T-cell (primary cell): ENCODE results near the gene SYNDIG1L. TPM values are rescaled to one million over a fixed set of nuclear protein-coding genes. Genes with fewer than 3 reads are reported as not detected.
"Not testable (repeated sequence)": the region's sequence is repeated elsewhere in the genome, so short reads cannot be mapped to it uniquely, and the experiment has no call there.

ENCODE experiments used
- ATAC-seq, 4 experiments: fragments of 200-7000 bp in 3 of 4; fragments of 150-1000 bp in 1 of 4; cut with Tn5 transposase; replicated peaks in 1 of 4; 1 replicate in 3 of 4; 2 replicates in 1 of 4; pipeline ENCODE4 v1.10.0; 2021; ENCODE audit warnings: moderate library complexity in 3 of 4, mild to moderate bottlenecking in 2 of 4, moderate number of reproducible peaks in 1 of 4
- CTCF ChIA-PET, 2 donors: fragments of 300-600 bp; sonication (Branson Sonifier 250); formaldehyde crosslinking; loops; one replicate each; lab custom pipeline; 2022; ENCODE audit warnings: antibody characterized with exemption in 2 of 2; lab: Charles Lee
- POLR2A ChIA-PET, 2 donors: fragments of 300-600 bp; sonication (Branson Sonifier 250); formaldehyde crosslinking; loops; one replicate each; lab custom pipeline; 2022; ENCODE audit warnings: antibody characterized with exemption in 2 of 2; lab: Charles Lee
- DNase-seq, 35 experiments: peaks; one replicate each; pipeline versions ENCODE4 v3.0.0 to v3.0.0-alpha.2; 2013 to 2023
- H3K27ac ChIP-seq: one replicate; pipeline ENCODE4 v1.5.1; 2013; ENCODE audit warnings: low read length
- H3K27me3 ChIP-seq, 2 experiments: replicated peaks in 1 of 2; 1 replicate in 1 of 2; 2 replicates in 1 of 2; pipeline versions ENCODE4 v1.6.1 to v1.7.0; 2013; ENCODE audit warnings: low read length in 1 of 2, mixed read lengths in 1 of 2; ENCODE audit not compliant: control insufficient read depth in 2 of 2, insufficient read depth in 2 of 2; ENCODE audit errors: extremely low read depth in 1 of 2
- H3K36me3 ChIP-seq, 2 donors: 1 replicate in 1 of 2; 2 replicates in 1 of 2; pipeline versions ENCODE4 v1.6.1 to v1.7.0; 2013; ENCODE audit warnings: low read length in 1 of 2; ENCODE audit not compliant: control insufficient read depth in 2 of 2, insufficient read depth in 1 of 2; ENCODE audit errors: extremely low read depth in 1 of 2
- H3K4me1 ChIP-seq, 2 experiments: 1 replicate in 1 of 2; 2 replicates in 1 of 2; pipeline versions ENCODE4 v1.6.1 to v1.7.0; 2013; ENCODE audit warnings: low read length in 2 of 2, mixed read lengths in 1 of 2; ENCODE audit not compliant: insufficient read depth in 2 of 2, control insufficient read depth in 1 of 2; ENCODE audit errors: extremely low read depth in 1 of 2
- H3K4me3 ChIP-seq, 2 donors: 1 replicate in 1 of 2; 2 replicates in 1 of 2; pipeline versions ENCODE4 v1.5.1 to v1.7.0; 2013; ENCODE audit warnings: mild to moderate bottlenecking in 2 of 2, low read length in 1 of 2, moderate library complexity in 1 of 2; ENCODE audit not compliant: control insufficient read depth in 1 of 2; ENCODE audit errors: extremely low read depth in 1 of 2
- H3K9me3 ChIP-seq: 2 replicates; pipeline ENCODE4 v1.7.0; 2013
- H3K27ac Mint-ChIP-seq, 2 donors: one replicate each; pipeline ENCODE4 v1.8.0; 2020 to 2021; ENCODE audit warnings: mild to moderate bottlenecking in 2 of 2, mixed read lengths in 2 of 2
- H3K27me3 Mint-ChIP-seq, 2 donors: one replicate each; pipeline ENCODE4 v1.8.0; 2021 to 2022; ENCODE audit warnings: mixed read lengths in 2 of 2
- H3K36me3 Mint-ChIP-seq: one replicate; pipeline ENCODE4 v1.8.0; 2021; ENCODE audit warnings: mixed read lengths
- H3K4me1 Mint-ChIP-seq, 3 donors: one replicate each; pipeline ENCODE4 v1.8.0; 2020 to 2022; ENCODE audit warnings: mixed read lengths in 3 of 3, mild to moderate bottlenecking in 1 of 3
- H3K4me3 Mint-ChIP-seq, 3 donors: one replicate each; pipeline ENCODE4 v1.8.0; 2020 to 2022; ENCODE audit warnings: mild to moderate bottlenecking in 3 of 3, mixed read lengths in 3 of 3, moderate library complexity in 3 of 3
- H3K9me3 Mint-ChIP-seq, 3 donors: one replicate each; pipeline ENCODE4 v1.8.0; 2020 to 2022; ENCODE audit warnings: mixed read lengths in 3 of 3
- WGBS: methylation state at CpG from one replicate; pipeline ENCODE4 v1.1.5; 2013; ENCODE audit warnings: missing lambda C conversion rate; ENCODE audit not compliant: insufficient coverage; 5-methylcytosine and 5-hydroxymethylcytosine counted together
- total RNA-seq, 35 experiments: library from RNA in 6 of 35; stranded (reverse) in 6 of 35; fragments of 120-200 nt in 1 of 35; gene quantifications; one replicate each; pipeline versions ENCODE4 v1.2.1 to v1.2.4 and lab custom pipeline; 2013 to 2026

SYNDIG1L gene
- total RNA-seq, 5 donors from 2014 or later (not counting 1 experiment from before 2014, with no cell fraction given), result 0.73 TPM; not detected in 4

DNA sequence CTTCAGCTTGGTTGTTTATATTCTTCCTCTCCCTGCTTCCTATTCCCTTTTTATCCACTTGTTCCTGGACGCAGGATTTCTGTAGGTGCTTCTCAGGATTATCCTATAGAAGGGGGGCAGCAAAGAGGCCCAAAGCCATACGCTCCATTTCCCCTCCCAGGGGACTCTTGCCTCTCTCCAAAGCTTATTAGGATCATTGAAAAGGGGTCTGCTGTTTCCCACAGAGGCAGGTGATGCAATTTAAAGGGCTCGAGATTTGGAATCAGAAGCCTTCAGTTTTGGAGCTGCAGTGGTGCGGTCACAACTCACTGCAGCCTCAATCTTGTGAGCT, 31.5 kb upstream of the SYNDIG1L start:
- ChIA-PET CTCF (no interaction called here), POLR2A (no interaction called here)

DNA sequence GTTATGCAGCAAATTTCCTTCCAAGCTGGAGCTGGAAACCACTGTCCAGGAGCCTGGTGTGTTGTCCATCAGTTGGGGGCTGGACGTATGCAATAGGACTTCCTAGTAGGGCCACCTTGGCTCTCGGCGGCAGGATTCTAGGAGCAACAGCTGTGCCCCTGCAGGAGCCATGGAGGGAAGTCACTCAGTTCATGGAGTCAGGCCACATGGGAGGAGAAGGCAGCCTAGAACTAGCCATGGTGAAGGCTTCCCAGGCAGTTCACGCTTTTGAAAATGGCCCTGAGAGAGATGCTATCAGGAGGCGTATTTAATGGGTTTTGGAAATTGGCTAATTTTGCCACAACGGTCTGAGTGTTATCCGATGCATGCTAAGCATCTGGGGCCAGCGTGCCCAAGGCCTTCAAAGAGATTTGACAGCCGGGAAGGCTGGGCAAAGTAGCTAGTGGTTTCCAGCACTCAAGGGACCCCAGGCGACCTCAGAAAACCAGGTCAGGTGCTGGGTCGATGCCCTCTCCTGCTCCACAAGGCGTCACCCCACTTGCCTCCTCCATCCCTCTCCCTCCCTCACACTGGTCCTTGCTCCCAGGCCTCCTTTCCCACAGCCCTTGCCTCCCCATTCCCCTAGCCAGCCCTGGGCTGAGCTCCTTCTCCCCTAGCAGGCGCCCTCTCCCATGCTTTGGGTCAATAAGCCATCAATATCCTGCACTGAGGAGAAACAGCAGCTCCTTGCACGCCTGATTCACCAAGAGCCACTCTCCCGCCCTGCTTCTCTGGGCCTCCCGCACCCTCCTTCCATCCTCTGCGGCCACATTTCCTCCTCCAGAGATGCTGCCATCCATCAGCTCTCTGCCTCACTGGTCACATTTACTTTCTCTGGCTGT, 30.9 kb upstream of the SYNDIG1L start:
- no peaks in the 10 kb centered on the region for H3K4me1 Mint-ChIP-seq
- Histone ChIP-seq H3K9me3 (no peaks in the 10 kb centered on the region), H3K27me3 (peaks cover 0 to 35% of the 10 kb centered on the region in 2 experiments), H3K36me3 (no peaks in the 10 kb centered on the region), H3K27ac (no peak overlapping the region), H3K4me3 (no peak overlapping the region), H3K4me1 (no peaks in the 10 kb centered on the region)
- CTCF ChIA-PET, result no interaction called here
- H3K4me3 Mint-ChIP-seq, result no peak overlapping the region
- ATAC-seq (no peak), DNase-seq (no peak)
- H3K9me3 Mint-ChIP-seq, result peaks cover 0 to 2% (median 0%) of the 10 kb centered on the region in 3 donors
- H3K27ac Mint-ChIP-seq, result no peak overlapping the region
- WGBS, result 75% methylated on average over 16 of the region's 17 CpGs
- H3K36me3 Mint-ChIP-seq, result no peaks in the 10 kb centered on the region
- POLR2A ChIA-PET, result no interaction called here
- peaks cover 8 to 18% of the 10 kb centered on the region in 2 donors for H3K27me3 Mint-ChIP-seq

More for the DNA sequence above, 31.5 kb upstream of the SYNDIG1L start:
- Histone ChIP-seq H3K9me3 (no peaks in the 10 kb centered on the region), H3K27me3 (peaks cover 0 to 35% of the 10 kb centered on the region in 2 experiments), H3K27ac (no peak overlapping the region), H3K36me3 (no peaks in the 10 kb centered on the region), H3K4me3 (no peak overlapping the region), H3K4me1 (no peaks in the 10 kb centered on the region)
- no peaks in the 10 kb centered on the region for H3K4me1 Mint-ChIP-seq
- no peak overlapping the region for H3K4me3 Mint-ChIP-seq
- H3K9me3 Mint-ChIP-seq, result peaks cover 0 to 2% (median 0%) of the 10 kb centered on the region in 3 donors
- ATAC-seq, result no peak
- no peak overlapping the region for H3K27ac Mint-ChIP-seq
- no peaks in the 10 kb centered on the region for H3K36me3 Mint-ChIP-seq
- peaks cover 8 to 15% of the 10 kb centered on the region in 2 donors for H3K27me3 Mint-ChIP-seq
- no peak for DNase-seq
- WGBS, result 67% methylated on average over 1 of the region's 4 CpGs

DNA sequence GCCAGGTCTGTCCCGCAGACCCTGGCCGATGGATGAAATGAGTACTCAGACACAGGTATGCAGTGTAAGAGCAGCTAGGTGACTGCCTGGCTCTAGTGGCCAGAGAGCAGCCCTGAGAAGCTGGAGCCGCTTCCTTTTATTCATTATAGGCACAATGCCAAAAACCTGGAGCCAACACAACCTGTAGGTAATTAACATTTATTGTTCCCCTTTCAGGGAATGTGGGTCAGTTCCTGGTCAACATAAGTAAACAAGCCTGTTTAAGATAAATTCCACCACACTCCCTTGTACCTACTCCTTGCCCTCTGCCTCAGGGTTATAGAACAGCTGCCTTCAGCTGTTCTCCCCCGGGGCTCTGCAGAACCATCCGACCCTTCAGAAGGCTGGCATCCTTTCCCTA, 28.4 kb upstream of the SYNDIG1L start:
- H3K27ac Mint-ChIP-seq, H3K4me1 ChIP-seq, H3K36me3 ChIP-seq, ATAC-seq, H3K36me3 Mint-ChIP-seq, H3K4me3 ChIP-seq, POLR2A ChIA-PET, CTCF ChIA-PET, H3K9me3 Mint-ChIP-seq, H3K4me3 Mint-ChIP-seq, DNase-seq, H3K9me3 ChIP-seq, H3K4me1 Mint-ChIP-seq, H3K27ac ChIP-seq: not testable (repeated sequence)
- H3K27me3 Mint-ChIP-seq, result peaks cover 5 to 11% of the 10 kb centered on the region in 2 donors
- WGBS, result 94% methylated on average over 3 of the region's 5 CpGs
- peaks cover 0 to 25% of the 10 kb centered on the region in 2 experiments for H3K27me3 ChIP-seq

DNA sequence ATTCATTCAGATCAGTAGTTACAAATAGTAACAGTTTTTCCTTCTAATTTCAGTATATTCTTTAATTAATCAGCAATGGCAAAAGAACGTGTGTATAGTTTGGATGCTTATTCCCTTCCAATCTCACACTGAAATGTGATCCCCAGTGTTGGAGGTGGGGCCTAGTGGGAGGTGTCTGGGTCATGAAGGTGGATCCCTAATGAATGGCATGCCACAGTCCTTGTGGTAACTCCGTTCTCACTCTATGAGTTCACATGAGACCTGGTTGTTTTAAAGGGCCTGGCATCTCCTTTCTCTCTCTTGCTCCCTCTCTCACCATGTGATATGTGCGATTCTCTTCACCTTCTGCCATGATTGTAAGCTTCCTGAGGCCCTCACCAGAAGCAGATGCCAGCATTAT, 18.9 kb upstream of the SYNDIG1L start:
- Histone ChIP-seq H3K4me3 (no peak overlapping the region), H3K27me3 (peaks cover 0 to 7% of the 10 kb centered on the region in 2 experiments), H3K27ac (no peak overlapping the region), H3K36me3 (no peaks in the 10 kb centered on the region), H3K9me3 (no peaks in the 10 kb centered on the region), H3K4me1 (no peaks in the 10 kb centered on the region)
- peaks cover 0 to 8% (median 0%) of the 10 kb centered on the region in 3 donors for H3K9me3 Mint-ChIP-seq
- 60% methylated on average over 1 of the region's 3 CpGs for WGBS
- POLR2A ChIA-PET, result no interaction called here
- peaks cover 12 to 15% of the 10 kb centered on the region in 2 donors for H3K27me3 Mint-ChIP-seq
- H3K27ac Mint-ChIP-seq, result no peak overlapping the region
- DNase-seq (no peak), ATAC-seq (no peak)
- H3K4me1 Mint-ChIP-seq, result no peaks in the 10 kb centered on the region
- CTCF ChIA-PET, result no interaction called here
- no peaks in the 10 kb centered on the region for H3K36me3 Mint-ChIP-seq
- no peak overlapping the region for H3K4me3 Mint-ChIP-seq

DNA sequence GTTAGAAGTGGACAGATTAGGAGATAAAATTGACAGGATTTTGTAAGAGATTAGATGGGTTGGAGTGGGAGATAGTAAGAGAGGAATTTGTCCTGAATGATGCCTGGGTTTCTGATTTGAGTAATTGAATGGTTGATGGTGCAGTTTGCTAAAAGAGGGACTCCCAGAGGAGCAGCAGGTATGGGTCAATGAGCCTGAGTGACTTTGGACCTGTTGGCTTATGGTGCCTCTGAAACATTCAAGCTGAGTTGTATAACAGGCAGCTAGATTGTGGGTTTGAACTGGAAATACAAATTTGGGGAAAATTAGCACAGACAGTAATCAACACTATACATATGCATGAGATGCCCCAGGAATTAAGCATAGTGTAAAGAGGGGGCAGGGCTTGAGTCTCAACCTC, 16.7 kb upstream of the SYNDIG1L start:
- H3K36me3 ChIP-seq, result no peaks in the 10 kb centered on the region
- no peak overlapping the region for H3K27ac ChIP-seq
- no peaks in the 10 kb centered on the region for H3K9me3 ChIP-seq
- ATAC-seq (no peak), DNase-seq (no peak)
- H3K4me1 Mint-ChIP-seq, result no peaks in the 10 kb centered on the region
- H3K27ac Mint-ChIP-seq, result no peak overlapping the region
- H3K4me3 Mint-ChIP-seq, result no peak overlapping the region
- CTCF ChIA-PET, result no interaction called here
- POLR2A ChIA-PET, result no interaction called here
- peaks cover 9 to 13% of the 10 kb centered on the region in 2 donors for H3K27me3 Mint-ChIP-seq
- peaks cover 0 to 2% (median 0%) of the 10 kb centered on the region in 3 donors for H3K9me3 Mint-ChIP-seq
- H3K4me3 ChIP-seq, result no peak overlapping the region
- no peaks in the 10 kb centered on the region for H3K4me1 ChIP-seq
- peaks cover 0 to 7% of the 10 kb centered on the region in 2 experiments for H3K27me3 ChIP-seq
- H3K36me3 Mint-ChIP-seq, result no peaks in the 10 kb centered on the region

DNA sequence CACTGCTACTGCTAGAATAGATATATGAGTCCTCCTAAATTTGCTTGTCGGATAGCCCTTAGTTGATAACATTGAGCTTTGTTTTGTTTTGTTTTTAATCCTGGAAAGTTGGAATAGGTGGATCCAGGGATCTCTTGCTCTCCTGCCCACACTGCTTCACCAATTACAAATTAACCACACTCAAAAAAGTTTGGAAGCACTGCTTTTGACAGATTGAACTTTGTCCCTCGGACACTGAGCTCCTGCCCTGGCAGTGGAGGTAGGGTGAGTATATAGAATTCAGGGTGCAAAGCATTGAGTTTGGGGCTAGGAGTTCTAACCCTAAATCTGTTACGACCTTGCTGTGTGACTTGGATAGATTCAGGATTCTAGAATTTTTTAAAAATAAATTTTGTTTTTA, 15.1 kb upstream of the SYNDIG1L start:
- Mint-ChIP-seq H3K4me3 (no peak overlapping the region), H3K36me3 (no peaks in the 10 kb centered on the region), H3K27me3 (peaks cover 16 to 18% of the 10 kb centered on the region in 2 donors), H3K9me3 (no peaks in the 10 kb centered on the region), H3K27ac (no peak overlapping the region), H3K4me1 (no peaks in the 10 kb centered on the region)
- ATAC-seq (no peak), DNase-seq (no peak)
- H3K27ac ChIP-seq, result no peak overlapping the region
- peaks cover 0 to 9% of the 10 kb centered on the region in 2 experiments for H3K27me3 ChIP-seq
- CTCF ChIA-PET, result no interaction called here
- no peak overlapping the region for H3K4me3 ChIP-seq
- H3K9me3 ChIP-seq, result no peaks in the 10 kb centered on the region
- WGBS, result no CpG with 5 or more reads among the region's 3 CpGs
- H3K4me1 ChIP-seq, result no peaks in the 10 kb centered on the region
- POLR2A ChIA-PET, result no interaction called here
- no peaks in the 10 kb centered on the region for H3K36me3 ChIP-seq
